Measurements from ENCODE around the gene PDE4D. TPM values are rescaled to one million over a fixed set of nuclear protein-coding genes. Genes with fewer than 3 reads are reported as not detected.

The PDE4D gene
- total RNA-seq, 1 donor from 2014 or later: 39.2 TPM

DNA sequence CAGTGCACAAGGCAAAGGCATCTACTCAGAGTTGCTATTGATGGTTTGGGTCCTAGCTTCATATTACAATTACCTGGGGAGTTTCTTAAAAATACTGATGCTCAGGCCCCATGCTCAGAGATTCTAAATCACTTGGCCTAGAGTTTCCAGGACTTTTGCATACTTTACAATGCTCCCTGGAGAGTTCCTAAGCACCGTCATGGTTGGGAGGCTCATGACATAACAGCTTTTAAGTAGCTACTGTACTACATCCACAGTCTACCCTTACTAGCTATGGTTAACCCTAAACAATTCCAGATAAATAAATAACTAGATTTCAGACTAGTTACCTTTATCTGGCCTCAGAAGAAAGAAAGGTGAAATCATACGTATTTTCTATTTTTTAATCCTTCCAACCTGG, 414.4 kb downstream of the PDE4D start:
- no peak for DNase-seq (ENCODE audit: low read depth)
- H3K27me3 ChIP-seq (ENCODE audit: control insufficient read depth, insufficient read depth, low read length): no peaks in the 10 kb centered on the region

DNA sequence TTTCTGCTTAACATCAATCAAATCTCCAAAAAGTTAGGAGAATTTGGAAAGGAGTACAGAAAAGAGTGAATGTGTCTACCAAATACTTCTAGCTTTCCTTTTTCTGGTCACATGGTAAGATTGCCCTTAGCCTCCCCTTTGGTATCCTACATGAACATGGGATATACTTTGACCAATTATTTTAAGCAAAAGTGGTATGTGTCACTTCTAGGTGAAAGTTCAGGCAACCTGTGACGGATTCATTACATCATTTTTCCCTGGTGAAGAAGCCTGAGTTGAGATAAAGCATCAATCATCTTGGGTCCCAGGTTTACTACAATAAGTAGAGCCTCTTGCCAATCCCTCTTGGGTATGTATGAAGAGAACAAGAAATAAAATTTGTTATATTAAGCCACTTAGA, 419.2 kb downstream of the PDE4D start:
- no peak overlapping the region for H3K4me3 ChIP-seq (ENCODE audit: low read depth, low read length)
- no peaks in the 10 kb centered on the region for H3K36me3 ChIP-seq (ENCODE audit: control insufficient read depth, insufficient read depth, low read length)
- H3K27me3 ChIP-seq (ENCODE audit: control insufficient read depth, insufficient read depth, low read length): no peaks in the 10 kb centered on the region
- TF ChIP-seq, protein P1, sequence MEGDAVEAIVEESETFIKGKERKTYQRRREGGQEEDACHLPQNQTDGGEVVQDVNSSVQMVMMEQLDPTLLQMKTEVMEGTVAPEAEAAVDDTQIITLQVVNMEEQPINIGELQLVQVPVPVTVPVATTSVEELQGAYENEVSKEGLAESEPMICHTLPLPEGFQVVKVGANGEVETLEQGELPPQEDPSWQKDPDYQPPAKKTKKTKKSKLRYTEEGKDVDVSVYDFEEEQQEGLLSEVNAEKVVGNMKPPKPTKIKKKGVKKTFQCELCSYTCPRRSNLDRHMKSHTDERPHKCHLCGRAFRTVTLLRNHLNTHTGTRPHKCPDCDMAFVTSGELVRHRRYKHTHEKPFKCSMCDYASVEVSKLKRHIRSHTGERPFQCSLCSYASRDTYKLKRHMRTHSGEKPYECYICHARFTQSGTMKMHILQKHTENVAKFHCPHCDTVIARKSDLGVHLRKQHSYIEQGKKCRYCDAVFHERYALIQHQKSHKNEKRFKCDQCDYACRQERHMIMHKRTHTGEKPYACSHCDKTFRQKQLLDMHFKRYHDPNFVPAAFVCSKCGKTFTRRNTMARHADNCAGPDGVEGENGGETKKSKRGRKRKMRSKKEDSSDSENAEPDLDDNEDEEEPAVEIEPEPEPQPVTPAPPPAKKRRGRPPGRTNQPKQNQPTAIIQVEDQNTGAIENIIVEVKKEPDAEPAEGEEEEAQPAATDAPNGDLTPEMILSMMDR (IDR thresholded peaks at IDR 0.05; ENCODE audit: insufficient read depth, low read length, poor library complexity, severe bottlenecking): no peak
- DNase-seq (ENCODE audit: low read depth): no peak

More for the DNA sequence above, 414.4 kb downstream of the PDE4D start:
- no peak overlapping the region for H3K4me3 ChIP-seq (ENCODE audit: low read depth, low read length)
- TF ChIP-seq, protein P1 (IDR thresholded peaks at IDR 0.05; ENCODE audit: insufficient read depth, low read length, poor library complexity, severe bottlenecking): no peak
- H3K36me3 ChIP-seq (ENCODE audit: control insufficient read depth, insufficient read depth, low read length): no peaks in the 10 kb centered on the region

DNA sequence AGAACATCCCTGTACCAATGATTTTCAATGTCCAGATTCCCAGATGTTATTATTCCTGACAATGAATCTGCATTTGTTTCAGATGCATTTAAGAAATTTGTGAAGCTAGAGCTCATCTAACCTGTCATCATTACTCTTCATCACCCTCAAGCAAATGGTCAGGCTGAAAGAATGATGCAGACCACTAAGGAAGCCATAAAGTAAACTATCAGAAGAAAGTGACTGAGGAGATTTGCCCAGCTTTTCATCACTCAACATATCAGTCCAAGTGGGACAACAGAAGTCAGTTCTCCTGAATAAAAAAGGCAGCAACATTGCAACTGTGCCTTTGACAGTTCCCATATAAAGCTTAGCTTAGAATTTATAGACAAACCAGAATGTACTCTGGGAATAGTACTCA, 419.9 kb downstream of the PDE4D start:
- TF ChIP-seq, protein P1 (IDR thresholded peaks at IDR 0.05; ENCODE audit: insufficient read depth, low read length, poor library complexity, severe bottlenecking): no peak
- no peak overlapping the region for H3K4me3 ChIP-seq (ENCODE audit: low read depth, low read length)
- no peaks in the 10 kb centered on the region for H3K36me3 ChIP-seq (ENCODE audit: control insufficient read depth, insufficient read depth, low read length)
- no peaks in the 10 kb centered on the region for H3K27me3 ChIP-seq (ENCODE audit: control insufficient read depth, insufficient read depth, low read length)
- no peak for DNase-seq (ENCODE audit: low read depth)

DNA sequence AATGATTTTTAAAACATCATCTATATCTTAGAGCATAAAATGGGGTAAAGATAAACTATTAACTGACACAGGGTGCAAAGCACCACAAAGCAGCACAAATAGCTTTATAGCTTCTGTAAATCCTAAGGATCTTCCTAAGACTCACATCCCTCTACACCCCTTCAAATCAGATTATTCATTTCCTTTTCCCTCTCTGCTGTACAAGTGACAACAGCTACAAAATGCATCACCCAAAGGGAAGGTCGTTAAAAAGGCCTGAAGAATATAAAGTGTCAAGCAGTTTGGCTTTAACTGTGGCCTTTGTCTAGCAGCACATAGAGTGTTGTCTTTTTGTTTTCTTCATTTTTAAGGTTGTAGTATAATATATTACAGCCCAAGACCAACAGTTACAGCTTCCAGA, 422.1 kb downstream of the PDE4D start:
- no peak overlapping the region for H3K4me3 ChIP-seq (ENCODE audit: low read depth, low read length)
- DNase-seq (ENCODE audit: low read depth): no peak
- TF ChIP-seq, protein P1 (IDR thresholded peaks at IDR 0.05; ENCODE audit: insufficient read depth, low read length, poor library complexity, severe bottlenecking): no peak
- no peaks in the 10 kb centered on the region for H3K36me3 ChIP-seq (ENCODE audit: control insufficient read depth, insufficient read depth, low read length)
- H3K27me3 ChIP-seq (ENCODE audit: control insufficient read depth, insufficient read depth, low read length): no peaks in the 10 kb centered on the region

DNA sequence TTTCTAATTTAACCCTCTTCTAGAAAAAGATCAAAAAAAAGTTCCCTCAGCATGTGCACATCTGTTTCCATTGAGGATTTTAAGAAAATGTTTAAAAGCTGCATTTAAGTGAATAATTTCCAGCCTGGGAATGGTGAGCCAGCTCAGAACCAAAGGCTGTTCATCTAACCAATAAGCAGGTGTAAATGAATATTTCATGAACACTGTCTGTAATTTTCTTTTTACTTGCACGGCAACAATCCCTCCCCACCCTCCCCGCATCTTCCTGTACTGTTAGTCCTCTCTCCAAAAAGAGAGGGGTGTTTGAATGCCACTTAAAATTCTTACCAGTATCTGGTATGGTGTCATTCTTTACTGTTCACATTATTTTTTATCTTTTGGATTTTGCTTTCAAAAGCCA, 425.6 kb downstream of the PDE4D start:
- DNase-seq (ENCODE audit: low read depth): no peak
- no peaks in the 10 kb centered on the region for H3K27me3 ChIP-seq (ENCODE audit: control insufficient read depth, insufficient read depth, low read length)
- TF ChIP-seq, protein P1 (IDR thresholded peaks at IDR 0.05; ENCODE audit: insufficient read depth, low read length, poor library complexity, severe bottlenecking): no peak
- H3K4me3 ChIP-seq (ENCODE audit: low read depth, low read length): no peak overlapping the region
- no peaks in the 10 kb centered on the region for H3K36me3 ChIP-seq (ENCODE audit: control insufficient read depth, insufficient read depth, low read length)

DNA sequence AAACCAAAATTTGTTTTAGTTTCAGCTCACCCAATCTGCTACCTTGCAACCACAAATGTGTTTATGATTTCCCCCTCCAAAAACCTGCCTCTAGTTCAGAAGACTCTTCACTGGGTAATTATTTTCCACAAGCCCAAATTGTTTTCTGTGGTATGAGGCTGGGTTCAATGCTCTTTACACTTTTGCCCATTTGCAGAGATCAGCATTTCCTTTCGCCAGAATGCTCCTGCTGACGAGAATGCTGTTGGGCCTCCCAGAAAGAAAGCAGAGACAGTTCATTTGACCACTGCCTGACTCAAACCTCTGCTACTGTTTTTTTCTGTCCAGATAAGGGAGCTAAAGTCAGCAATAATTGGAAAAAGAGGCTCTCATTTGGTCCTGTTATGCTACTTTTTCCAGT, 427.3 kb downstream of the PDE4D start:
- TF ChIP-seq, protein P1 (IDR thresholded peaks at IDR 0.05; ENCODE audit: insufficient read depth, low read length, poor library complexity, severe bottlenecking): no peak
- DNase-seq (ENCODE audit: low read depth): no peak

More for the DNA sequence above, 427.3 kb downstream of the PDE4D start:
- Histone ChIP-seq H3K4me3 (ENCODE audit: low read depth, low read length) (no peak overlapping the region), H3K36me3 (ENCODE audit: control insufficient read depth, insufficient read depth, low read length) (no peaks in the 10 kb centered on the region), H3K27me3 (ENCODE audit: control insufficient read depth, insufficient read depth, low read length) (no peaks in the 10 kb centered on the region)

Measured in kidney epithelial cell (primary cell).